Left ventricle myocardium inferior (tissue), 1 donor: Measurements from ENCODE around the gene ZFHX3. TPM values are rescaled to one million over a fixed set of nuclear protein-coding genes. Genes with fewer than 3 reads are reported as not detected.

Experiments
- DNase-seq: peaks from one replicate; pipeline ENCODE4 v3.0.0-alpha.2; 2020
- H3K27ac ChIP-seq: fragments of 200-600 bp; replicated peaks from 2 replicates; pipeline ENCODE4 v1.8.0; 2021
- H3K27me3 ChIP-seq: fragments of 200-600 bp; 2 replicates; pipeline ENCODE4 v1.8.0; 2021; ENCODE audit warnings: low read depth
- H3K36me3 ChIP-seq: fragments of 200-600 bp; 2 replicates; pipeline ENCODE4 v1.8.0; 2021
- H3K4me1 ChIP-seq: fragments of 200-600 bp; 2 replicates; pipeline ENCODE4 v1.8.0; 2021
- H3K4me3 ChIP-seq: fragments of 200-600 bp; 2 replicates; pipeline ENCODE4 v1.8.0; 2021; ENCODE audit warnings: mild to moderate bottlenecking, moderate library complexity
- H3K9me3 ChIP-seq: fragments of 200-600 bp; replicated peaks from 2 replicates; pipeline ENCODE4 v1.8.0; 2021
- CTCF ChIP-seq: fragments of 200-600 bp; IDR thresholded peaks from 2 replicates; pipeline ENCODE4 v1.8.0; 2021; ENCODE audit warnings: antibody characterized with exemption, mild to moderate bottlenecking, borderline replicate concordance
- intact Hi-C: fragments of 100-400 bp; cut with micrococcal nuclease; formaldehyde crosslinking; loops from one replicate; pipeline ENCODE4 v1.11.0; 2022
- total RNA-seq: library from RNA; stranded (reverse); fragmentation: NEBNext Ultra II Directional; extraction: Animal tissue kit (Norgen Biotek cat#: 25700); gene quantifications from one replicate; pipeline ENCODE4 v1.2.1, GENCODE V29; 2021
- donor health status: DM: no; HTN: yes; CAD: no; lungs with severe emphysema.

Gene ZFHX3
- total RNA-seq, 1 donor from 2014 or later = 9.6 TPM

DNA sequence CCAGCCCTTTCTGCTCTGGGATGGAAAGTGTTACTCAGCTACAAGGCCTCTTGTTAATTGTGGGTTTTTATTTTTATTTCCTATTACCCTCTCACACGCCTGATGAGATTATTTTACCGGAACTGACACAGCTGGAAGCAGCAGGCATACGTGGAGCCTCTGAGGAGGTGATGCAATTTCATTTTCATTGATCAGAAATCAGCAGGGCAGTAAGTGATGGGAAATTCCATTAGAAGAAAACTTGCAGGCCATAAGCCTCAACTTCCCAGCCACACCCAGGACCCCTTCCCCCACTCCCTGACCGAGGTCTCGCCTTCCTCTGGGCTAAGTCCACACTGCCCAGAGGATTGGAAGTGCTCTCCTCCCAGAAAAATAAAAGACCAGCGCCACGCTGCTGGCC lies 69.7 kb downstream of the ZFHX3 start:
- no peaks in the 10 kb centered on the region for H3K9me3 ChIP-seq
- H3K27ac ChIP-seq = peak overlapping the region; percentile 24
- no peak for DNase-seq
- H3K36me3 ChIP-seq = no peaks in the 10 kb centered on the region
- no peak for TF ChIP-seq CTCF
- intact Hi-C loops = no loop called here
- no peaks in the 10 kb centered on the region for H3K27me3 ChIP-seq
- no peak overlapping the region for H3K4me3 ChIP-seq
- peaks cover 59% of the 10 kb centered on the region for H3K4me1 ChIP-seq

GRCh38 chr16:72977127-72977526 lies 70.8 kb downstream of the ZFHX3 start:
- Histone ChIP-seq H3K4me1 (peaks cover 56% of the 10 kb centered on the region), H3K36me3 (no peaks in the 10 kb centered on the region), H3K27ac (no peak overlapping the region), H3K9me3 (no peaks in the 10 kb centered on the region), H3K27me3 (no peaks in the 10 kb centered on the region), H3K4me3 (no peak overlapping the region)
- intact Hi-C loops = no loop called here
- TF ChIP-seq CTCF = no peak
- no peak for DNase-seq

GRCh38 chr16:72976438-72977064 lies 71.4 kb downstream of the ZFHX3 start:
- H3K36me3 ChIP-seq = no peaks in the 10 kb centered on the region
- intact Hi-C loops = no loop called here
- H3K9me3 ChIP-seq = no peaks in the 10 kb centered on the region
- DNase-seq = no peak
- no peak for TF ChIP-seq CTCF
- H3K27ac ChIP-seq = no peak overlapping the region
- H3K27me3 ChIP-seq = no peaks in the 10 kb centered on the region
- H3K4me1 ChIP-seq = peaks cover 56% of the 10 kb centered on the region
- H3K4me3 ChIP-seq = no peak overlapping the region

DNA sequence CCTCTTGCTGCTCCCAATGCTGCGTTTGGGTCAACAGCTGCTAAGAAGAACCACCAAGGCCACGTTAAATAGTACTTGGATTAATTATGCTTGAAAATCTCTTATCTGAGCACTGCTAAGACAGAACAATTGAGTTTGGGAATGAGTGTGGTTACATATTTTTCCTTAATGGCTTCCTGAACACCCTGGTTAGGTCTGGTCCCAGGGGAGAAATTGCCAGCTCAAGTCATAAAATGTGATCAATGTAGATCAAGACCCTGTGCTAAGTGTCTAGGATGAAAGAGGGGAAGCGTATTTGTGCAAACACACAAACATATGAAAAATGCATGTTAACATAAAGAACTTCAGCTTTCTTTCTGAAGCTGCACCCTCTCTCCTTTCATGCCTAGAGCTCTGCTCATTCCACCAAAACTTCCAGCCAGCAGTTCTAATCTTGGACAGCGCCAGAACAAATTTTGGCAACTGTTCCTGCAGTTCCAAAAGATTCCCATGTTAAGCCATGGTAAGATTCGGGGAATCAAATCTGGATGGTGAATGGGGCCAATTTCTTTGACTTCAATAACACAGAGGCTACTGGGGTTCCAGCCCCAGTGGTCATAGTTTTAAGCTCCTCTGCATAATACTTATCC lies 72.0 kb downstream of the ZFHX3 start:
- Histone ChIP-seq H3K27ac (no peak overlapping the region), H3K4me1 (peaks cover 56% of the 10 kb centered on the region), H3K36me3 (no peaks in the 10 kb centered on the region), H3K27me3 (no peaks in the 10 kb centered on the region), H3K4me3 (no peak overlapping the region), H3K9me3 (no peaks in the 10 kb centered on the region)
- intact Hi-C loops = no loop called here
- no peak for DNase-seq
- no peak for TF ChIP-seq CTCF

DNA sequence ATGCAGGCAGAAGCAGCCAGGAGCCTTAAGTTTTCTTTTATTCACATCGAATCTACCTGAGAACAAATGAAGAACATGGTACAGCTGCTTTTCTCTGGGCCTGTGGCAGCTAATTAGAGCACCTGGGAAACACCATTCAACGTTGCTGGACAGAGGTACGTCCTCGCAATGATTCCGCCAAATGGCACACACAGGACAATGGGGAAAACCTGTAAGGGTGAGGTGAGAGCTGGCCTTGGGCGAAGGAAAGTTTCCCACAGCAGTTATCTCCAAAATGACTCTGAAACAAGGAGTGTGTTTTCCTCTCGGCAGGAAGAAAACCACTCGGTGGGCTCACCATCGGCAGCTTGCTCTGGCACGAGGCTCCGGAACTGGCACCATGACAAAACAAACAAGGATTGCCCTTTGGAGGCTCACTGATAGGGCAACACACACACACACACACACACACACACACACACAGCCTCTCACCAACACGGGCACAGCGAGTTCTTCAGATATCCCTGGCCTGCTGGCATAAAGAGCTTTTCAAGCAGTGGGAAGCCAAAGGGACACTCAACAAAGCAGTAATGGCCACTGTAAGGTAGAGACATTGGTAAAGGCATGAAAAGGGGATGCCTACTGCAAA lies 73.7 kb downstream of the ZFHX3 start:
- no peak for TF ChIP-seq CTCF
- no peak overlapping the region for H3K4me3 ChIP-seq
- peaks cover 63% of the 10 kb centered on the region for H3K4me1 ChIP-seq
- no peaks in the 10 kb centered on the region for H3K27me3 ChIP-seq
- no peak for DNase-seq
- H3K27ac ChIP-seq = no peak overlapping the region
- no peaks in the 10 kb centered on the region for H3K9me3 ChIP-seq
- intact Hi-C loops = no loop called here
- H3K36me3 ChIP-seq = no peaks in the 10 kb centered on the region
